HG02571 (cell line): Measurements from ENCODE around the gene ARSG.

Source experiments
- ATAC-seq: cut with Tn5 transposase; IDR thresholded peaks from one replicate; pipeline ENCODE4 v1.9.1; 2021; ENCODE audit warnings: mild to moderate bottlenecking, moderate library complexity; ENCODE audit not compliant: unreplicated experiment

ARSG gene

GRCh38 chr17:68424203-68424602 is 132.9 kb downstream of the ARSG start:
- ATAC-seq, result no peak

DNA sequence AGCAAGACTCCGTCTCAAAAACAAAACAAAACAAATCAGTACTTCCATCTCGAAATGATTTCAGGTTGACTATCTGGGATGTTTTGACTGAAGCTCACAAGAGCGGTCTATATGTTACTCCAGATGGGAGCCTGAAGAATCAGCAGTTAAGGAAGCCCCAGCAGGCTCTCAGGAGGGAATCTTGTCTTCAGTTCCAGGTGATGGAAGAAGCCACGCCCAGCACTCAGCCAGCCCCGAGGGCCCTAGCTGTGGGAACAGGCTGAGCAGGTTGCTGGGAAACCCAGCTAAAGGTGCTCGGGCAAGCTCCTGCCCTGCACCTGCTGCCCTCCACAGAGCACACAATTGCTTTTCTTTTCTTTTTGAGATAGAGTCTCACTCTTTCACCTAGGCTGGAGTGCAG is 133.6 kb downstream of the ARSG start:
- no peak for ATAC-seq

DNA sequence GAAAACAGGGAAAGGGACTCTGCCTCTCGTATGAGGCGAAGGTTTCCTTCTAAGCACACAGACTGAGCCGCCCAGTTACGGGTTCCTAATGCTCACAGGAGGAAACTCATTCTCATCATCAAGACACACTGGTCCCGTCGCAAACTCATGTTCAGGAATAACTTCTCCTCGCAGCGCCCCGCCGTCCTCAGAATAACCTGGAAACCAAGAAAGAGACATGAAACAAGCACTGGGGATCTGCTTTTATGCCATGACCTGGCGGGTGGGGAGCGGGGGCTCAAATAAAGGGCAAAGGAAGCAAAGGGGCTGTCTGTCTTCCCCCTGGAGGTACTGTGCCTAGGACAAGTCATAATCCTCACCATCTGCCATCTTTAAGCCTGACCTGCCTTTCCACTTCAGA is 134.7 kb downstream of the ARSG start:
- no peak for ATAC-seq

GRCh38 chr17:68427575-68427974 is 136.3 kb downstream of the ARSG start:
- ATAC-seq, result no peak

DNA sequence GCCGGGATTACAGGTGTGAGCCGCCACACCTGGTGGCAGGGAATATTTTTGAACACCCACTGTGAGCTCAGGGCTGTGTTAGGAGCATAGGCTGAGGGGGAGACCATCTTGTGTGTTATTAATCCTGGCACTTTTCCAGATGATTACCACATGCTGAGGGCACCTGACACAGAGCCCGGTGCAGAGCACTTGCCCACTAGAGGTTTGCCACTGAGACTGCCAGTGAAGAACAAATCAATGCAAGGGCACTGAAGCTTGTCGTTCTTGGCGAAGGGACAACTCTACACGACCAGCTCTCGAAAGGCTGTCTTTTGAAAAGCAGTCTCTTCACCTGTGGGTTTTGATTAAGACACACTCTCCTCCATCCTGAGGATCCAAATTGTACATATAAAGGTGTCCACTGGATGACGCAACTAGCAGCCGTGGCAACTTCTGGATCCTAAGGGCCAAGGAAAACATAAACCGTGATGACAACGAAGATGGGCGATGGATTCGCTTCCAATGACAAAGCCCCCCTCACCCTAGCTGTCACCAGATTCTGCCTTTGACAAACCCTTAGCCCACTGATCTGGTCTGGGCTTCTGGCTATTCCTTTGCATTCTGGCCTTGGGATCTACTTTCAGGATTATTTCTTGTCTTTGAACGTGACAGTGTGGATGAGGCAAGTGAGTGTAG is 137.3 kb downstream of the ARSG start:
- no peak for ATAC-seq

DNA sequence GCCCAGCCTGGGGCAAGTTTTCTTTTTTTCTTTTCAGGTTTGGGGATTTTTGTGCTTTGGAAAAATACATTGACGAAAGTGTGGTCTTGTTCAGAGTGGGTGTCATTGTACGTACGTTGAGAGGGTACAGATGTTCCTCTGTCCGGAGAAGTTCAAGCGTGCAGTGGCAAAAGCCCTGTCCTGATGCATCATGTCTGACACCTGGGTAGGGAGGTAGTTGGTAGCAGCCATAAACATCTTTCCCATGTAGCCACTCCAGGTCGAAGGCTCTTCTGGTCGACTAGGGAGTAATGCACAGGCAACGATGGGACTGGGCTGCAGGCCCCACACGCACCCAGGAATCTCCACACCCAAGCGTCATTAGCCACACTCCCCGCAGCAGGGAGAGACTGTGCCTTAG is 138.6 kb downstream of the ARSG start:
- ATAC-seq, result no peak

DNA sequence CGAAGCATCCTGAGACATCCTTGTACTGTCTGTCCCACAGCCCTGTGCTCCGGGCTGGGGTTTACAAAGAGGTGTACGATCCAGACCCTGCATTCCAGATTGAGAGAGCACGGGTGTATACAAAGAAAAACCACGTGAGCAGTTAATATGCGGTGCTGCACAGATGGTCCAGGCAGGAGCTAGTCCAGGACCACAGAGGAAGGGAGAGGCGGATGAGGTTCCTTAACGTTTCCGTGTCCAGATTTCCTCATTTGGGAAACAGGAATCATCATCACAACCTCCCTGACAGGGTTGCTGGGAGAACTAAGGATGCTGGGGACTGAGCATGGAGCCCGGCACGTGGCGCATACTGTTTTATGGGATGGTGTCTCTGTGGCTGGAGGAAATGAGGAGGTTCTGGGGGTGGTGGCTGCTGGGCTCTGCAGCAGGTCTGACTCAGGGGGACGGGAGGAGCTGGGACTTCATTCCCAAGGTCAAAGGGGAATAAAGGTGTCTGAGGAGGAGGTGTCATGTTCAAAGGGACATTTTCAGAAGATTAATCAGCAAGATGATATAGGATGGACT is 139.8 kb downstream of the ARSG start:
- no peak for ATAC-seq

DNA sequence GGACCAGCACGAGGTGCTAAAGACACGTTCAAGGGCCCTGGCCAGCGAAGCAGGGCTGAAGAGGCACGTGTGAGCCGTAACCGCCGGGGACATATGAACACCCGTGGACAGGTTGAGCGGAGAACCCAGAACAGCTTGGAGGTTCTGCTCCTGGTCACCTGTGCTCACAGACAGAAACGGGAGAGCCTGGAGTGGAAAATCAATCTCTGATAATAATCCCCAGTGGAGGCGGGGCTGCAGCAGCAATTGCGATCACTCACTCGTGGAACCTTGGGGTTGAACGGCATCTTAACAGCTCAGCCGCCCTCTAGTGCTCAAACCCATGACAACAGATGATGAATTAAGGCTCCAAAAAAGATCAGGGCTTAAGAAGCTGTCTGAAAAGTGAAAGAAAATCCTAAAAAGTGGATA is 140.4 kb downstream of the ARSG start:
- no peak for ATAC-seq

DNA sequence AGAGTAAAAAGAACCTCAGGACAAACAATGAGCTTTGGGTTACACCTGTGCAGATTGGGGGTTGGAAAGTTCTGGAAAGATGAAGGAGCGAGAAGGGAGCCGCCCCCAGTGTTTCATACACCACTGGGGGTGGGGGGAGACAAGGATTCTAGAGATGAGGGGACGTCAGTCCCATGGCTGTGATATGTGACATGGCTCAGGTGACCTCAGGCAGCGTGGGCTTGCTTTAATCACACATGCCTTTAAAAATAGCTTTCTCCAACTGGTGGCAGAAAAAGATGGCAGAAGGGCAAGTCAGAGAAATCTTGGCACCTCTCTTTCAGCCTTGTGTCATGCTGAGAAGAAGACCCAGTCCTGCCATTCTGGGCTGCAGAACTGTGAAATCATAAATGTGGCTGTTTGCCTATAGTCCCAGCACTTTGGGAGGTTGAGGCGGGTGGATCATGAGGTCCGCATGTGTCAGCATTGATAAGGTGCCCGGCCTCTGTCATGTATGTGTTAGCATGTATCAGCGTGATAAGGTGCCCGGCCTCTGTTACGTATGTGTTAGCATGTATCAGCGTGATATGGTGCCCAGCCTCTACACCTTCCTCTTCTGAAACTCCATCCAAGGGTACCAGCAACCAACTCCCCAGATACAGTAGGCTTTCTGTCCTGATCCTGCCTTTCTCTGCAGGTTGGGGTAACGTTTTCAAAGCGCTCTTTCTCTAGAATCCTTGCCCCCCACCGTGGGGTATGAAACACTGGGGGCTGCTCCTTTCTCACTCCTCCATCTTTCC is 141.0 kb downstream of the ARSG start:
- no peak for ATAC-seq

GRCh38 chr17:68433211-68433610 is 141.9 kb downstream of the ARSG start:
- ATAC-seq, result no peak

DNA sequence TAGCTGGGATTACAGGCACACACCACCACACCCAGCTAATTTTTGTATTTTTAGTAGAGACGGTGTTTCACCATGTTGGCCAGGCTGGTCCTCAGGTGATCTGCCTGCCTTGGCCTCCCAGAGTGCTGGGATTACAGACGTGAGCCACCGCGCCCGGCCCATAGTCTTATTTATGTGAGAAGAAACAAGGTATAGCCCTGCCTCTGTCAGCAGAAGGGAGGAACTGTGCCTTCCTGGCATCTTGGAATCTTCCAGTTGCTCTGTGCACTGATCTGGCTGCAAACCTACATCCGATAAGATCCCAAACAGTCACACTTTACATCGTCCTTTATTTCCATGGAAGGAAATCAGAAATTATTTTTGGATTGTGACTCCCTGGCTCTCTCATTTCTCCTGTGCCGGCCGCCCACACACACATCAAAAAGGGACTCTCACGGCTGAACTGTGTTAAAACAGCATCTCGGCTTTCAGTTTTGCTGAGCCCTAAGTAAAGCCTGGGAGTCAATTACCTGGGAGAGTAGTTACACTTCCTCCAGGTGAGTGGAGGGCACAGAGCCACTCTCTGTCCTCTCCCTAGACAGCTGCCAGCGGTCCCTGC is 142.7 kb downstream of the ARSG start:
- ATAC-seq, result no peak

- ATAC-seq, result no peak
These were observed 144.1 kb downstream of the ARSG start for GRCh38 chr17:68435361-68435760.

GRCh38 chr17:68435876-68436842 is 144.9 kb downstream of the ARSG start:
- peak; percentile 41 for ATAC-seq

- peak; percentile 67 for ATAC-seq
These were observed 146.9 kb downstream of the ARSG start for GRCh38 chr17:68437979-68438822.

GRCh38 chr17:68439656-68440290 is 148.5 kb downstream of the ARSG start:
- ATAC-seq, result no peak

DNA sequence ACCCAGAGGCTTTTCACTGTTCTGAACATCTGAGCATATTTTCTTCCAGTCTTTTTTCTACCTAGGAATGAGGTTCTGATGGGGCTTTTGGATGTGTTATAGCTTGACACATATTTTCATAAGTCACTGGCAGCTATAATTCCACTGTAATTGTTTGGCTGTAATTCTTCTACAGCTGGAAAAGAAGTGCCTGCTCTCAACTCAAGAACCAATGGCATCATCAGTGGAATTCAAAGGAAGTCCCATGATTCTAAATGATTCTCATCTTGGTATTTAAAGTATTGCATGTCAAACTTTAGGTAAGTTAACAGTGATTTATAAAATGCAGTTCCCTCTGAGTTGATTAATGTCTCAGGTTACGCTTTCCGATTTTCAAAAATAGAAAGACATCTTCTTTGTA is 149.2 kb downstream of the ARSG start:
- no peak for ATAC-seq

GRCh38 chr17:68441070-68441770 is 149.9 kb downstream of the ARSG start:
- no peak for ATAC-seq

DNA sequence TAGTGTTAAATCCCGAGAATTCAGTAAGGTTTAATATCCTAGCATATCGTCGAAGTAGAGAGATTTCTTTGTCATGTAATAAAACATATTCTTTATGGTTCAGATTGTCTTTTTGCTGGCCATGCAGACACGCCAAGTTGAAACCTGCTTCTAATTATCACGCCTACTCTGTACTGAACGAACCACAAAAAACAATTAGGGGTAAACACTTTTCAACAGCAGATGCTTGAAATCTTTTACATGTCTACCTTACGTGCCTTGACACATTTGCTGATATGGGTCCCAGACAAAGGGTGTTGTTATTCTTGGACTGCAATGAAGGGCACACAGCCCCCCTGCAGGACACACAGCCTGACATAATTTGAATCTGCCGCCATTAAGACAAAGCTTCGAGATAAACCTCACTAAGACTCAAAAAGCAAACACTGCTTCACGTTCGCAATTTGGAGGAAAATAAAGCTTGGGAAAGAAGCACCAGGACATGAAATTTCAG is 152.7 kb downstream of the ARSG start:
- ATAC-seq, result no peak

DNA sequence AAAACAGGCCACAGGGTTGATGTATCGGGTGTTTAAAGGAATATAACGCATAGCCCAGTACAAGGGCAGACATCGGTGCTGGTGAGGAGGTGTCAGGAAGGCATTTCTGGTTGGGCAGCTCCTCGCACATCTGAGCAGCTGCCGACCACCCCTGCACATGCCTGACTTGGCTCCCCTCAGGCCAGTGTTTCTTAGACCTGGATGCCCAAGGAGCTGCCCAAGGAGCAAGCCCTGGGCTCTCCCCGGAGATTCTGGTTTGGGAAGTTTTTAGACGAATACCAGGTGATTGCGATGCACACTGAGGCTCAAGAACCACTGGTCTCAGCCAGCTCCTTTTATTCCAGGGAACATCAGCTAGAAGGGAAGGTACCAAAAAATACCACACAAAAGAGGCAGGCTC is 154.4 kb downstream of the ARSG start:
- no peak for ATAC-seq
